GM06990 (cell line): ENCODE data around the gene SYK.
"Not testable (repeated sequence)": the region's sequence is repeated elsewhere in the genome, so short reads cannot be mapped to it uniquely, and the experiment has no call there.

Source experiments
- DNase-seq: peaks from one replicate; pipeline ENCODE4 v3.0.0-alpha.2; 2011; ENCODE audit not compliant: insufficient read length; ENCODE audit errors: extremely low read depth
- H3K27me3 ChIP-seq: replicated peaks from 2 replicates; pipeline ENCODE4 v1.6.0; 2011; ENCODE audit warnings: low read length; ENCODE audit not compliant: control insufficient read depth, insufficient read depth
- H3K36me3 ChIP-seq: 2 replicates; pipeline ENCODE4 v1.5.1; 2011; ENCODE audit warnings: low read length; ENCODE audit not compliant: control insufficient read depth, insufficient read depth
- H3K4me3 ChIP-seq: replicated peaks from 2 replicates; pipeline ENCODE4 v1.5.1; 2011; ENCODE audit warnings: low read depth, mild to moderate bottlenecking, control low read depth, low read length
- TF ChIP-seq, protein P1 (sequence below): IDR thresholded peaks from 2 replicates; pipeline ENCODE4 v1.5.1; 2011; ENCODE audit warnings: low read length, control low read depth, mild to moderate bottlenecking, inconsistent platforms; ENCODE audit not compliant: insufficient read depth, poor library complexity, severe bottlenecking

SYK gene

DNA sequence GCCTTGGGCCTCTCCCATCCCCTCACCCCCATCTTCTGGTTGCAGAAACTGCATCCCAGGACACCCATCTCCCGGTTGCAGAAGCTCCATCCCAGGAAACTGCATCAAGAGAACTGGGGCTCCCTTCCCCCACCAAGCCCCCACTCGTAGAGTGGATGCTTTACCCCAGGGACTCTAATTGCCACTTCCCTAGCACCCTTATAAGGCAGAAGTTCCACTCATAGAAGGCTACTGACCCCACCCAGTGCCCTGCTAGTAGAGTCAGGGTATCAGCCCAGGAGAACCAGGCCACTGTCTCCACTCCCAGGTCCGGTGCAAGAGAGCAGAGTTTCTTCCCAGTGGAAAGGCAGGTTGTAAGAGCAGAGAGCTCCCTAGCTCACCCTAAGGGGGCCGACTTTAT is 12.2 kb upstream of the SYK start:
- Histone ChIP-seq H3K4me3 (no peak overlapping the region), H3K36me3 (no peaks in the 10 kb centered on the region), H3K27me3 (no peaks in the 10 kb centered on the region)
- TF ChIP-seq, protein P1, sequence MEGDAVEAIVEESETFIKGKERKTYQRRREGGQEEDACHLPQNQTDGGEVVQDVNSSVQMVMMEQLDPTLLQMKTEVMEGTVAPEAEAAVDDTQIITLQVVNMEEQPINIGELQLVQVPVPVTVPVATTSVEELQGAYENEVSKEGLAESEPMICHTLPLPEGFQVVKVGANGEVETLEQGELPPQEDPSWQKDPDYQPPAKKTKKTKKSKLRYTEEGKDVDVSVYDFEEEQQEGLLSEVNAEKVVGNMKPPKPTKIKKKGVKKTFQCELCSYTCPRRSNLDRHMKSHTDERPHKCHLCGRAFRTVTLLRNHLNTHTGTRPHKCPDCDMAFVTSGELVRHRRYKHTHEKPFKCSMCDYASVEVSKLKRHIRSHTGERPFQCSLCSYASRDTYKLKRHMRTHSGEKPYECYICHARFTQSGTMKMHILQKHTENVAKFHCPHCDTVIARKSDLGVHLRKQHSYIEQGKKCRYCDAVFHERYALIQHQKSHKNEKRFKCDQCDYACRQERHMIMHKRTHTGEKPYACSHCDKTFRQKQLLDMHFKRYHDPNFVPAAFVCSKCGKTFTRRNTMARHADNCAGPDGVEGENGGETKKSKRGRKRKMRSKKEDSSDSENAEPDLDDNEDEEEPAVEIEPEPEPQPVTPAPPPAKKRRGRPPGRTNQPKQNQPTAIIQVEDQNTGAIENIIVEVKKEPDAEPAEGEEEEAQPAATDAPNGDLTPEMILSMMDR, result no peak
- no peak for DNase-seq

DNA sequence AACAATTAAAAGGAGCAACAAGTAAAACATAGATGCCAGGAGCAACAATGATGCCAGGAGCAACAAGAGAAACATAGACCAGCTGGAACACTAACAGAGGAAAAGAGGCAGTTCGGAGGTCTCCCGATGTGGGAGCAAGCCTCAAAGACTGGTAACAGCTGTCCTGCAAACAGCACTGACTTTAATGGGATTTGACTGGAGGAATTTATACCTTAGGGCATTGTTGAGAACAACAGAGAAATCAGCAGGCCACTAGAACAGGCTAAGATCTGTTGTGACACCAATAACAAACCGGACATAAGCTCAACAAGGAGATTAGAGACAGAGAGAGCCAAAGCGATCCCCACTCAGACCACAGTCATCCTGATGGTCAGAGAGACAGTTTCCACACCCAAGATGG is 11.8 kb upstream of the SYK start:
- no peaks in the 10 kb centered on the region for H3K36me3 ChIP-seq
- no peak for DNase-seq
- no peaks in the 10 kb centered on the region for H3K27me3 ChIP-seq
- no peak overlapping the region for H3K4me3 ChIP-seq
- TF ChIP-seq, protein P1, result no peak

DNA sequence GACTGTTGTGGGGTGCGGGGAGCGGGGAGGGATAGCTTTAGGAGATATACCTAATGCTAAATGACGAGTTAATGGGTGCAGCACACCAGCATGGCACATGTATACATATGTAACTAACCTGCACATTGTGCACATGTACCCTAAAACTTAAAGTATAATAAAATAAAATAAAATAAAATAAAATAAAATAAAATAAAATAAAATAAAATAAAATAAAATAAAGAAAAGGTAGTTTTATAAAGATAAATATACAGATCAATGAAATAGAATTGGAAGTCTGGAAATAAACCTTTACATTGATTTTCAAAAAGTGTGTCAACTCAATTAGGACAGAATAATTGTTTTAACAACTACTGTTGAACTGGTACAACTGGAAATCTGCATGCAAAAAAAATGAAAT is 8.6 kb upstream of the SYK start:
- H3K36me3 ChIP-seq, H3K27me3 ChIP-seq, H3K4me3 ChIP-seq, DNase-seq: not testable (repeated sequence)

DNA sequence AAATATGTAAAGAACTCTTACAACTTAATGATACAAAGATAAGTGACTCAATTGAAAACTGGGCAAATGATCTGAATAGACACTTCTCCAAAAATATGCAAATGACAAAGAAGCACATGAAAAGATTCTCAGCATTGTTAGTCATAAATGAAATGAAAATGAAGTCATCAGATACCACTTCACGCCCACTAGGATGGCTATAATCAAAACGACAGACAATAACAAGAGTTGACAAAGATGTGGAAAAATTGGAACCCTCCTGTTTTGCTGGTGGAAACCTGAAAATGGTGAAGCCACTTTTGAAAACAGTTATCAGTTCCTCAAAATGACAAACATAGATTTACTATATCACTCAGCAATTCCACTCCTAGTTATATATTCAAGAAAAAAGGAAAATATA is 7.9 kb upstream of the SYK start:
- peak; percentile 64 for DNase-seq
- TF ChIP-seq, protein P1, result no peak
- Histone ChIP-seq H3K4me3 (no peak overlapping the region), H3K36me3 (no peaks in the 10 kb centered on the region), H3K27me3 (no peaks in the 10 kb centered on the region)

DNA sequence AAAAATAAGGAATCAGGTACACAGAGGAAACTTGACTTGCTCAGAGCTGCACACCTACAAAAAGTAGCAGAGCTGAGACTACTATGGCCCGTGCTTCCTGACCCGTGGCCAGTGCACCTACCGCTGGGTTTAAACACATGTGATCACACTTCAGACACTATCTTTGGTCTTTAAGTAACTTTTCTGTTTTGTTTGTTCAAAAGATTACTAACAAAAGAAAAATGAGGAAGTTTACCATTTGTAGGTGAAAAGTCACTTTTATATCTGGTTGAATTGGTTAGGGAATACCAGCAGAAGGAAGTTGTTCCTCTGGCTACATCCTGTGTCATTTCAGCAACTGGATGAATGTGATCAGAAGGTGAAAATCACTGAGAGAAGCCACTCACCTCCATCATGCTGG is 6.5 kb upstream of the SYK start:
- DNase-seq, result no peak
- Histone ChIP-seq H3K36me3 (no peaks in the 10 kb centered on the region), H3K4me3 (no peak overlapping the region), H3K27me3 (no peaks in the 10 kb centered on the region)
- TF ChIP-seq, protein P1, result no peak

DNA sequence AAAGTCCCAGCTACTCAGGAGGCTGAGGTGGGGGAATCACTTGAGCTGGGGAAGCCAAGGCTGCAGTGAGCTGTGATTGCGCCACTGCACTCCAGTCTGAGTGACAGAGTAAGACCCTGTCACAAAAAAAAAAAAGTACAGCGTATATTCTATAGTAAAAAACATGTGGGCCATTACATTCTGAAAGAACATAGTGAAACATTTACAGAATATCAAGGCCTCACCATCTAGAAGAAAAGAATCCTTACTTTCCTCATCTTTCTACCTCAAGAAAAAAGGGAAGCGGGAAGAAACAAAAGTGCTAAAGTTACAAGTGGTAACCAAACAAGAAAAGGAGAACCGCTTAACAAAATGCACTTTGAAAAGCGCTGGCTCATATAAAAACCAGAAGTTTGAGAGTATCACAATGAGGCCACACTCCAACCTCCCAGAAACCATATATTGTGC is 5.7 kb upstream of the SYK start:
- Histone ChIP-seq H3K36me3 (no peaks in the 10 kb centered on the region), H3K27me3 (no peaks in the 10 kb centered on the region), H3K4me3 (no peak overlapping the region)
- TF ChIP-seq, protein P1, result no peak
- no peak for DNase-seq
